ENCODE results near the gene ARRDC4.

Gene ARRDC4

GRCh38 chr15:97960364-97961066 is at the start of gene ARRDC4:
ARRDC4 (plus strand) TSS chr15:97960703; CDS start chr15:97960862, 159 bp downstream.
- H3K27ac ChIP-seq = peak within 1 kb of the TSS; percentile 11
- in situ Hi-C loops (cut with HindIII; ENCODE audit: low pct_ligation_motif_present, low sequenced_read_pairs) = no loop called here

DNA sequence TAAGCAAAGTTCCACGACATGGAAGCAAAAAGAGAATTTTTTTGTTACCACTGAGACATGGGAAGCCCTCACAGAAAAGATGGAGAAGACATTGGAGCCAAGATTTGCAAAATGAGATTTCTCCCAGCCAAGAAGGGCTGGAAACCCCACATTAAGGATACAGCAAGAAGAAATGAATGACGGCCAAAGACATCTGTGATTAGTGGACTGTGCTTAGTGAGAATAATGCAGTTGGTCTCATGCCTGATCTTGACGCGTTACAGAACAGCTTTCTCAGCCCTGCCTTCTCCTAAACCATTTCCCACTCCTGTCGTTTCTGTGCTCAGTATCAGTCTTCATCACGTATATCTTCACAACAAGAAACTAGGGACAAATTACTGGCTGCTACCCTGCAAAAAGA is 45.8 kb upstream of the ARRDC4 start:
- in situ Hi-C loops (cut with HindIII; ENCODE audit: low pct_ligation_motif_present, low sequenced_read_pairs) = no loop called here
- no peak overlapping the region for H3K4me3 ChIP-seq (ENCODE audit: low read depth, low read length)
- H3K27ac ChIP-seq = no peak overlapping the region
- DNase-seq = no peak
- no peaks in the 10 kb centered on the region for H3K27me3 ChIP-seq (replicated peaks)
- no peak for TF ChIP-seq CTCF (IDR thresholded peaks at IDR 0.05; ENCODE audit: low read depth, low read length, missing control alignments)
- no peaks in the 10 kb centered on the region for H3K36me3 ChIP-seq (replicated peaks)

More at GRCh38 chr15:97960364-97961066, at the start of gene ARRDC4:
- Histone ChIP-seq H3K4me3 (ENCODE audit: low read depth, low read length) (peak within 1 kb of the TSS; percentile 59), H3K36me3 (replicated peaks) (no peaks in the 10 kb centered on the region), H3K27me3 (replicated peaks) (no peaks in the 10 kb centered on the region)
- no peak for TF ChIP-seq CTCF (IDR thresholded peaks at IDR 0.05; ENCODE audit: low read depth, low read length, missing control alignments)
- DNase-seq = peak; percentile 100

GRCh38 chr15:97915261-97915660 is 45.2 kb upstream of the ARRDC4 start:
- Histone ChIP-seq H3K27ac (no peak overlapping the region), H3K4me3 (ENCODE audit: low read depth, low read length) (no peak overlapping the region), H3K36me3 (replicated peaks) (no peaks in the 10 kb centered on the region), H3K27me3 (replicated peaks) (no peaks in the 10 kb centered on the region)
- in situ Hi-C loops (cut with HindIII; ENCODE audit: low pct_ligation_motif_present, low sequenced_read_pairs) = no loop called here
- TF ChIP-seq CTCF (IDR thresholded peaks at IDR 0.05; ENCODE audit: low read depth, low read length, missing control alignments) = no peak
- DNase-seq = peak; percentile 4

- Histone ChIP-seq H3K27ac (no peak overlapping the region), H3K27me3 (replicated peaks) (no peaks in the 10 kb centered on the region), H3K36me3 (replicated peaks) (no peaks in the 10 kb centered on the region), H3K4me3 (ENCODE audit: low read depth, low read length) (no peak overlapping the region)
- in situ Hi-C loops (cut with HindIII; ENCODE audit: low pct_ligation_motif_present, low sequenced_read_pairs) = no loop called here
- TF ChIP-seq CTCF (IDR thresholded peaks at IDR 0.05; ENCODE audit: low read depth, low read length, missing control alignments) = no peak
- DNase-seq = no peak
Observed at GRCh38 chr15:97921296-97921865, 39.1 kb upstream of the ARRDC4 start.

- TF ChIP-seq CTCF (IDR thresholded peaks at IDR 0.05; ENCODE audit: low read depth, low read length, missing control alignments) = no peak
- Histone ChIP-seq H3K27me3 (replicated peaks) (no peaks in the 10 kb centered on the region), H3K36me3 (replicated peaks) (no peaks in the 10 kb centered on the region), H3K4me3 (ENCODE audit: low read depth, low read length) (no peak overlapping the region), H3K27ac (no peak overlapping the region)
- in situ Hi-C loops (cut with HindIII; ENCODE audit: low pct_ligation_motif_present, low sequenced_read_pairs) = no loop called here
- no peak for DNase-seq
Observed at GRCh38 chr15:97929456-97930229, 30.9 kb upstream of the ARRDC4 start.

Data from brain microvascular endothelial cell (primary cell).